Panc1 (cell line): ENCODE data around the gene MEIS2. TPM values are rescaled to one million over a fixed set of nuclear protein-coding genes. Genes with fewer than 3 reads are reported as not detected.

Experiments used
- ATAC-seq: fragments of 200-7000 bp; cut with Tn5 transposase; 2 replicates; pipeline ENCODE4 v1.9.1; 2020; ENCODE audit warnings: mild to moderate bottlenecking, moderate library complexity
- BruUV-seq: library from RNA; stranded (reverse); fragments of 400-500 nt; replicated peaks from 2 replicates; lab custom pipeline; 2021; lab: Mats Ljungman, UMichigan
- CTCF ChIA-PET: fragments of 300-600 bp; sonication (Branson Sonifier 250); formaldehyde crosslinking; loops from one replicate; lab custom pipeline; 2022; ENCODE audit warnings: antibody characterized with exemption; lab: Charles Lee
- POLR2A ChIA-PET: fragments of 300-600 bp; sonication (Branson Sonifier 250); formaldehyde crosslinking; loops from one replicate; lab custom pipeline; 2022; ENCODE audit warnings: antibody characterized with exemption; lab: Charles Lee
- DNase-seq: peaks from one replicate; pipeline ENCODE4 v3.0.0-alpha.2; 2010; ENCODE audit warnings: low read depth, low spot score
- H3K27ac ChIP-seq: 2 replicates; pipeline ENCODE4 v1.5.1; 2011; ENCODE audit warnings: mild to moderate bottlenecking, low read length, inconsistent platforms
- H3K27me3 ChIP-seq: fragments of 200-500 bp; sonication (Bioruptor generic); 2 replicates; pipeline ENCODE4 v1.6.0; 2014; ENCODE audit warnings: low read length, inconsistent platforms; ENCODE audit not compliant: control insufficient read depth, insufficient read depth
- H3K36me3 ChIP-seq: fragments of 200-500 bp; sonication (Bioruptor generic); 2 replicates; pipeline ENCODE4 v1.5.1; 2014; ENCODE audit warnings: inconsistent platforms, mild to moderate bottlenecking, low read length, moderate library complexity; ENCODE audit not compliant: control insufficient read depth, insufficient read depth
- H3K4me1 ChIP-seq: 2 replicates; pipeline ENCODE4 v1.5.1; 2011; ENCODE audit warnings: inconsistent platforms, mild to moderate bottlenecking, low read length, moderate library complexity; ENCODE audit not compliant: control insufficient read depth, insufficient read depth
- H3K4me3 ChIP-seq, 2 experiments: 2 replicates each; pipeline ENCODE4 v1.5.1; 2011 to 2012; ENCODE audit warnings: low read depth in 2 of 2, low read length in 2 of 2, mild to moderate bottlenecking in 2 of 2, inconsistent platforms in 1 of 2, moderate library complexity in 1 of 2
- H3K9me3 ChIP-seq: fragments of 200-500 bp; sonication (Bioruptor generic); 2 replicates; pipeline ENCODE4 v1.5.1; 2014; ENCODE audit warnings: low read depth, mild to moderate bottlenecking, inconsistent platforms, low read length, moderate library complexity; ENCODE audit not compliant: control insufficient read depth, insufficient read depth
- POLR2AphosphoS5 ChIP-seq: IDR thresholded peaks from 2 replicates; pipeline ENCODE4 v1.6.1; 2012; ENCODE audit warnings: mild to moderate bottlenecking, low read depth, low read length, moderate library complexity
- SIN3A ChIP-seq: IDR thresholded peaks from 2 replicates; pipeline ENCODE4 v1.6.1; 2012; ENCODE audit warnings: low read depth, mild to moderate bottlenecking, low read length, moderate library complexity, borderline replicate concordance; ENCODE audit not compliant: insufficient read depth
- TCF7L2 ChIP-seq: IDR thresholded peaks from 2 replicates; pipeline ENCODE4 v1.6.1; 2011; ENCODE audit warnings: mild to moderate bottlenecking, low read depth, low read length, inconsistent platforms
- in situ Hi-C: cut with HindIII; loops from 2 replicates; pipeline ENCODE4 v1.10.0; 2016; ENCODE audit warnings: low sequenced_read_pairs, low pct_unique_long_range_greater_than_20kb
- intact Hi-C: fragments of 100-400 bp; cut with micrococcal nuclease; formaldehyde crosslinking; loops from one replicate; pipeline ENCODE4 v1.10.0; 2022; ENCODE audit not compliant: unreplicated experiment
- total RNA-seq: library from RNA; stranded (reverse); gene quantifications from one replicate; pipeline ENCODE4 v1.2.1, GENCODE V29; 2021; ENCODE audit not compliant: unreplicated experiment
- TF ChIP-seq, protein P1 (sequence below): fragments of 450-650 bp; IDR thresholded peaks from 2 replicates; pipeline ENCODE4 v1.5.1; 2017; ENCODE audit warnings: mild to moderate bottlenecking
- TF ChIP-seq, protein P2 (sequence below), 2 experiments: IDR thresholded peaks; 2 replicates each; pipeline ENCODE4 v1.6.1; 2011 to 2012; ENCODE audit warnings: low read depth in 2 of 2, control low read depth in 1 of 2, low read length in 1 of 2, mild to moderate bottlenecking in 1 of 2, moderate library complexity in 1 of 2; ENCODE audit not compliant: insufficient read depth in 1 of 2

The MEIS2 gene
- total RNA-seq, 1 experiment from 2014 or later: 9.3 TPM

DNA sequence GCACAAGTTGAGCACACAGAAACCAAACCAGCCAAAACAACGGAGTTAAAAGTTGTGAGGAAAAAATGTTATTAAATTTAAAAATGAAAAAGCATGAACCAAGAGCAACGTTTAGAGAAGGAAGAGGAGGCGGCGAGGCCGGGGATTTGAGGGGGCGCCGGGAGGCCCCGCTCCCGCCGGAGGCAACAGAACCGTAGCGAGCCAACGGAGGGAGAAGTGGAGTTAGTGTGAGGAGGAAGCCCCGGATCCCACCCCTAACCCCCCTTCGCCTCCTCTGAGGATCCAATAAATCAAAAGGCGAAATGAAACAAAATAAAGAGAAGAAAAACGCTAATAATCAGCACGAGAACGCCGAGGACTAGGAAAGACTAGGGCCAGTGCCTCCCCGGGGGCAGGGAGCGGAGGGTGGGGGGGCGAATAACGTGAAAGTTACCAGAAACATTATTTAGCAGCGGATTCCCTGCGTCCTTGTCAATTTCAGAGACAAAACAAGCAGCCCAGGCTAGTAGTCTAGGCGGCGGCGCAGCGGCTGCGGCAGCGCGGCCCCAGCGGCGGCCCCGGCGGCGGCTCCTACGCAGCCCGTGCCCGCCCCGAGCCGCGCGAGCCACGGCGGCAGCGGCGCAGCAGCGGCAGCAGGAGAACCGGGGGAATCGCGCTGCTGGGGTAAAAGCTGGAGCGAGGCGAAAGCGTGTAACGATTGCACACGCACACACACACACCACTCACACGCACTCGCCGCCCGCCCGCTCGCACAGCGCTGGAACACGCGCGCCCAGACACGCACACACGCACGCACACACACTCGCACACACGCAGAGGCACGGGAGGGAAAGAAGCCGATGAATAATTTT is 1.7 kb downstream of the MEIS2 start:
- no peaks in the 10 kb centered on the region for H3K36me3 ChIP-seq
- TF ChIP-seq, protein P1, sequence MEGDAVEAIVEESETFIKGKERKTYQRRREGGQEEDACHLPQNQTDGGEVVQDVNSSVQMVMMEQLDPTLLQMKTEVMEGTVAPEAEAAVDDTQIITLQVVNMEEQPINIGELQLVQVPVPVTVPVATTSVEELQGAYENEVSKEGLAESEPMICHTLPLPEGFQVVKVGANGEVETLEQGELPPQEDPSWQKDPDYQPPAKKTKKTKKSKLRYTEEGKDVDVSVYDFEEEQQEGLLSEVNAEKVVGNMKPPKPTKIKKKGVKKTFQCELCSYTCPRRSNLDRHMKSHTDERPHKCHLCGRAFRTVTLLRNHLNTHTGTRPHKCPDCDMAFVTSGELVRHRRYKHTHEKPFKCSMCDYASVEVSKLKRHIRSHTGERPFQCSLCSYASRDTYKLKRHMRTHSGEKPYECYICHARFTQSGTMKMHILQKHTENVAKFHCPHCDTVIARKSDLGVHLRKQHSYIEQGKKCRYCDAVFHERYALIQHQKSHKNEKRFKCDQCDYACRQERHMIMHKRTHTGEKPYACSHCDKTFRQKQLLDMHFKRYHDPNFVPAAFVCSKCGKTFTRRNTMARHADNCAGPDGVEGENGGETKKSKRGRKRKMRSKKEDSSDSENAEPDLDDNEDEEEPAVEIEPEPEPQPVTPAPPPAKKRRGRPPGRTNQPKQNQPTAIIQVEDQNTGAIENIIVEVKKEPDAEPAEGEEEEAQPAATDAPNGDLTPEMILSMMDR: no peak
- no peak; the same call in 1 of the 2 replicates for TF ChIP-seq POLR2AphosphoS5
- TF ChIP-seq, protein P2, sequence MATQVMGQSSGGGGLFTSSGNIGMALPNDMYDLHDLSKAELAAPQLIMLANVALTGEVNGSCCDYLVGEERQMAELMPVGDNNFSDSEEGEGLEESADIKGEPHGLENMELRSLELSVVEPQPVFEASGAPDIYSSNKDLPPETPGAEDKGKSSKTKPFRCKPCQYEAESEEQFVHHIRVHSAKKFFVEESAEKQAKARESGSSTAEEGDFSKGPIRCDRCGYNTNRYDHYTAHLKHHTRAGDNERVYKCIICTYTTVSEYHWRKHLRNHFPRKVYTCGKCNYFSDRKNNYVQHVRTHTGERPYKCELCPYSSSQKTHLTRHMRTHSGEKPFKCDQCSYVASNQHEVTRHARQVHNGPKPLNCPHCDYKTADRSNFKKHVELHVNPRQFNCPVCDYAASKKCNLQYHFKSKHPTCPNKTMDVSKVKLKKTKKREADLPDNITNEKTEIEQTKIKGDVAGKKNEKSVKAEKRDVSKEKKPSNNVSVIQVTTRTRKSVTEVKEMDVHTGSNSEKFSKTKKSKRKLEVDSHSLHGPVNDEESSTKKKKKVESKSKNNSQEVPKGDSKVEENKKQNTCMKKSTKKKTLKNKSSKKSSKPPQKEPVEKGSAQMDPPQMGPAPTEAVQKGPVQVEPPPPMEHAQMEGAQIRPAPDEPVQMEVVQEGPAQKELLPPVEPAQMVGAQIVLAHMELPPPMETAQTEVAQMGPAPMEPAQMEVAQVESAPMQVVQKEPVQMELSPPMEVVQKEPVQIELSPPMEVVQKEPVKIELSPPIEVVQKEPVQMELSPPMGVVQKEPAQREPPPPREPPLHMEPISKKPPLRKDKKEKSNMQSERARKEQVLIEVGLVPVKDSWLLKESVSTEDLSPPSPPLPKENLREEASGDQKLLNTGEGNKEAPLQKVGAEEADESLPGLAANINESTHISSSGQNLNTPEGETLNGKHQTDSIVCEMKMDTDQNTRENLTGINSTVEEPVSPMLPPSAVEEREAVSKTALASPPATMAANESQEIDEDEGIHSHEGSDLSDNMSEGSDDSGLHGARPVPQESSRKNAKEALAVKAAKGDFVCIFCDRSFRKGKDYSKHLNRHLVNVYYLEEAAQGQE (IDR thresholded peaks at IDR 0.05; ENCODE audit: insufficient read depth in 1 of 2, low read depth in 2 of 2, low read length in 1 of 2): no peak
- no peak for TF ChIP-seq SIN3A
- no peak for TF ChIP-seq TCF7L2
- CTCF ChIA-PET: no interaction called here
- in situ Hi-C loops (no loop called here), intact Hi-C loops (no loop called here)
- no TSS peak for BruUV-seq
- ATAC-seq: peak; percentile 49
- H3K9me3 ChIP-seq: no peaks in the 10 kb centered on the region
- peaks cover 17% of the 10 kb centered on the region for H3K4me1 ChIP-seq
- peak overlapping the region; percentile 73 for H3K27ac ChIP-seq
- no peak for DNase-seq
- no peaks in the 10 kb centered on the region for H3K27me3 ChIP-seq
- H3K4me3 ChIP-seq: peak overlapping the region; percentile 66 to 92
- POLR2A ChIA-PET: no interaction called here

DNA sequence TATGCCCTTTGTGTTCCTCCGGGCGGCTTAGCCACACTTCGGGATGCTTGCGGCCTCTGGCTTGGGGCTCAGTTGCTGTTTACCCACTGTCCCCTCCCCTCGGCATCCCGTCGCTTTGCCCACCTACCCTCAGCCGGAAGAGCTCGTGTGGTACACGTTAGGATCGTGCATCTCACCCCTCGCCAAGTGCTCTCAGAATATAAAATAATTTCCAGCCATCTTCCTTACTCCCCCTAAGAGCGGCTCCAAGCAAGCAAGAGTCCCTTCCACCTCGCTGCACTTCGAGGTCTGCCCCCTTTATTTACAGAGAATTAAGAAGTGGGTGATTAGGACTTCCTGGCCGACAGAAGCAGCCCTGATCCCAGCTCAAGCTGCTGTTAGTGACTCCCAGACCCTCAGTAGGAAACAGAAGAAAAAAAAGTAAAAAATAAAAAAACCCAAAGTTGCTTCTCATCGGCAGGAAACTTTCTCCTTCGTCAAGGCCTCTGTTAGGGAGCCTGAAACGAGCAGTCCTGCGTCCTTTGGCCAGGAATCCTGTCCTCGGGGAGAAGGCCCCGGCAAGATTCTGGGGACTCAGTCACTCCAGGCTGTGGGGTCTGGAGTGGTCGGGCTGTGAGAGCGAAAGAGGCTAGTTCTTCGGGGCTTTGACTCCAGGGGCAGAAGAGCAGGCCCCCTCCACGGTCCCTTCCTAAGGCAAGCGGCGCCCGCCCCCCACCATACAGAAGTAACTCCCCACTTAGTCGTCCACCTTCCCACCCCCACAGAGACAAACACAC is 3.0 kb downstream of the MEIS2 start:
- no peak for DNase-seq

More for the DNA sequence above, 3.0 kb downstream of the MEIS2 start:
- Histone ChIP-seq H3K4me3 (peak overlapping the region; percentile 66 to 92), H3K27me3 (no peaks in the 10 kb centered on the region), H3K27ac (peak overlapping the region; percentile 73), H3K4me1 (peaks cover 20% of the 10 kb centered on the region), H3K9me3 (no peaks in the 10 kb centered on the region), H3K36me3 (no peaks in the 10 kb centered on the region)
- BruUV-seq: TSS peak; percentile 50
- intact Hi-C loops: no loop called here
- in situ Hi-C loops: no loop called here
- no peak for ATAC-seq
- ChIA-PET CTCF (no interaction called here), POLR2A (interaction anchor here (0.6 kb wide), 1 partner anchor 166 kb away, joined by 15 read pairs; no protein-coding TSS in a partner anchor)
- TF ChIP-seq POLR2AphosphoS5: no peak
- TF ChIP-seq, protein P1: no peak
- no peak for TF ChIP-seq TCF7L2
- TF ChIP-seq, protein P2 (IDR thresholded peaks at IDR 0.05; ENCODE audit: insufficient read depth in 1 of 2, low read depth in 2 of 2, low read length in 1 of 2): no peak
- TF ChIP-seq SIN3A: no peak
